H1 (cell line): ENCODE measurements around the gene ASS1.

ENCODE experiments used
- POLR2A ChIP-seq, 2 experiments: IDR thresholded peaks; 1 replicate in 1 of 2; 2 replicates in 1 of 2; pipeline ENCODE4 v1.6.1; 2011; ENCODE audit warnings: low read depth in 2 of 2, low read length in 2 of 2, mild to moderate bottlenecking in 2 of 2; ENCODE audit errors: control extremely low read depth in 1 of 2
- SAP30 ChIP-seq: fragments of 300-600 bp; sonication (generic); IDR thresholded peaks from 2 replicates; pipeline ENCODE4 v1.7.1; 2012; ENCODE audit warnings: low read length, moderate library complexity, mild to moderate bottlenecking, inconsistent platforms; ENCODE audit not compliant: insufficient read depth, insufficient replicate concordance
- TF ChIP-seq, protein P1 (sequence below): IDR thresholded peaks from 2 replicates; pipeline ENCODE4 v1.6.1; 2012; ENCODE audit warnings: inconsistent platforms

DNA sequence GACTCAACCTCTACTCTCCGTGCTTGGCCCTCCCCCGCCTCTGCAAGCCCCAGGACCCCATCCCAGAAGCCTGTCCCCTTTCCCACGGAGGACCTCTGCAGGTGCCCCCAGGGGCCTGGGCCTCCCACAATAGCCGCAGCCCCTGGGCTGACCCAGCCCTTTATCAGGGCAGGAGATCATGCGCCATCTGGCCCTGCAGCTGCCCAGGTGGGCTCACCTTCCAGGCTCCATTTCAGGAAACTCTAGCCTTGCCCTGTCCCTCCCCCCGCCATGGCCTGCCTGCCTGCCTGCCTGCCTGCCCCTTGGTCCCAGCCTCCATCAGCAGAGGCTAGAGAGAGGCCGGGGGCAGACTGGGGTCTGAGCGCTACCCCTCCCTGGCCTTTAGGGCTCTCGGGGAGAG lies 48.7 kb downstream of the ASS1 start:
- TF ChIP-seq, protein P1, sequence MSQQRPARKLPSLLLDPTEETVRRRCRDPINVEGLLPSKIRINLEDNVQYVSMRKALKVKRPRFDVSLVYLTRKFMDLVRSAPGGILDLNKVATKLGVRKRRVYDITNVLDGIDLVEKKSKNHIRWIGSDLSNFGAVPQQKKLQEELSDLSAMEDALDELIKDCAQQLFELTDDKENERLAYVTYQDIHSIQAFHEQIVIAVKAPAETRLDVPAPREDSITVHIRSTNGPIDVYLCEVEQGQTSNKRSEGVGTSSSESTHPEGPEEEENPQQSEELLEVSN, result no peak
- TF ChIP-seq POLR2A (IDR thresholded peaks at IDR 0.05; ENCODE audit: control extremely low read depth in 1 of 2, low read depth in 2 of 2, low read length in 2 of 2) (no peak), SAP30 (no peak)
